GM18870 (cell line): Measurements from ENCODE around the gene SPRR1B.
"Not testable (repeated sequence)": the region's sequence is repeated elsewhere in the genome, so short reads cannot be mapped to it uniquely, and the experiment has no call there.

ENCODE experiments used
- ATAC-seq: cut with Tn5 transposase; IDR thresholded peaks from one replicate; pipeline ENCODE4 v1.9.1; 2021; ENCODE audit warnings: moderate library complexity; ENCODE audit not compliant: unreplicated experiment

SPRR1B gene

DNA sequence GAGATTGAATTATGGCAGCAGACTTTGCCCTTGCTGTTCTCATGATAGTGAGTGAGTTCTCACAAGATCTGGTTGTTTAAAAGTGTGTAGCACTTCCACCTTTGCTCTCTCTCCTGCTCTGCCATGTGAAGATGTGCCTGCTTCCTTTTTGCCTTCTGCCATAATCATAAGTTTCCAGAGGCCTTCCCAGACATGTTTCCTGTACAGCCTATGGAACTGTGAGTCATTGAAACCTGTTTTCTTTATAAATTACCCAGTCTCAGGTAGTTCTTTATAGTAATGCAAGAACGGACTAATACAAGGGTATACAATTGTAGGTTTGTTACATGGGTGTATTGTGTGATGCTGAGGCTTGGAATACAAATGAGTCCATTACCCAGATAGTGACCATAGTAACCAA is 4.2 kb downstream of the SPRR1B start:
- no peak for ATAC-seq

DNA sequence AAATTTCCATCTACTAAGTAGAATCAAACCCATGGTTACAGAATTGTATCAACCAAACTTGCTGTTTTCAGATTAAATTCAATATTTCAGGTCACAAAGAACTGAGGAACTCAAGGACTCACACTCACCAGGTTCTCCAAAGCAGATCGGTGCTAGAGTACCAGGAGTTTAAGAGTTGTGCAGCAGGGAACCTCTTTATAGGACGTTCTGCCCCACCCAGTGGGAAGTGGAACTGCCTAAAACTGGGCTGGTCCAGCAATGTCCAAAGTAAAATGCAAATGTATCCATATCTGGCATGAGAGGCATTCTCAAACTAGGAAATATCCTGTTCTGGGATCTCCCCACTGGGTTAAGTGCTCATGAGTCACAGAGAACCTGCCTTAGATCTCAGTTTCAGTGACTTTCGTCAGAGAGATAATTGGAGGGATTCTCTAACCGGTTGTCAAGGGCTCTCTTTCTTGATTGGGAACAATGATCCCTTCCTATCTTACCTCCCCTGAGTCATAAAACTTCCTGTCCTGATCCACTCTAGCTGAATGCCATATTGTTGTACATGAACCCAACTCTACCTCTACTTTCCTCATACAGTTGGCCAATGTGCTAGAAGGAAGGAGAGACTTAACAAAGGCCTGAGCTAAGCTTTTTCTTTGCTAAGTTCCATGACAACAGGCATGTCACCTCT is 10.1 kb downstream of the SPRR1B start, which contains the start of gene SPRR2D:
Gene SPRR2D (minus strand): TSS at position 171 of the 682 bp plus-strand sequence. CDS start 774 bp downstream, outside the sequence.
- ATAC-seq = no peak

DNA sequence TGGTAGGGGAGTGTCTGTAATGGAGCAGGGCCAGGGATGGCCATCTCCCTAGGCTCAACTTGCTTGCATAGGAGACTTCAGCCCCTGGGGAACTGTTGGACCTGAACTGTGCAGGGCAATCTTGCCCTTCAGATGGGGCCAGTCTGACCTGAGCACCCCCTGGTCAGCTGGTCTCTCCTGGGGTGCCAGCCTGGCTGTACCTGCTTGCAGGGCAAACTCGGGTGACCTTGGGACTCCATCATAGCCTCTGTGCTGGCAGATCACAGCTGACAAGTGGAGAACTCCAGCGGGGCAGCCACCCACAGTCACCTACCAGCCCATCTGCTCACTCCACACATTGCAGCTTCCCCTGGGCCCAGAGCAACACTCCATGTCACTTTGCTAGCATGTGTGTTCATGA is 18.2 kb downstream of the SPRR1B start:
- ATAC-seq = no peak

DNA sequence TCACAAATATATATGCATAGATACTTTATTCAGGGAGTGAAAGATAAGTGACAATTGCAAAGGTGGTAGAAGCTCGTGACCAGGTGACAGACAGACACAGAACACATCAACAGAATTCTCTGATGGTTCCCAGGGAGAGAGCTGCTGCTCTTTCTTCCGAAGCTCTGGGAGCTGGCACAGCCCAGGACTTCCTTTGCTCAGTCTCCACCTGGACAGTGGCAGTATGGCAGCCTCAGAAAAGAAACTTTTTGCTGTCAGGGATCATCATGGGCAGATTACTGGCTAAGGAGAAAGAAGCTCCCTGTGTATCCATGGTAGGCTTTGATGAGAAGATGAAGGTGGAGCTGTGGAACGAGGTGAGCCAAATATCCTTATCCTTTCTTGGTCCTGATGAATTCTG is 25.1 kb downstream of the SPRR1B start:
- not testable (repeated sequence) for ATAC-seq

DNA sequence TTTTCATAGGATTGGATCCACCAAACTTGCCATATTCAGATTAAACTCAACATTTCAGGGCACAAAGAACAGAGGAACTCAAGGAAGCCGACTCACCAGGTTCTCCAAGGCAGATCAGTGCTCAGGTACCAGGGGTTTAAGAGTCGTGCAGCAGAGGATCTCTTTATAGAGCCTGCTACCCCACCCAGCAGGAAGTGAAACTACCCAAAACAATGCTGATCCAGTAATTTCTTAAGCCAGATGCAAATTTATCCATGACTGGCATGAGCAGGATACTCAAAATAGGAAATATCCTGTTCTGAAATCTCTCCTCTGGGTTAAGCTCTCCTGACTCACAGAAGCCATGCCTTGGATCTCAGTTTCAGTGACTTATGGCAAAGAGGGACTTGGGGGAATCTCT is 26.4 kb downstream of the SPRR1B start, which contains the start of gene SPRR2A:
Gene SPRR2A (minus strand): TSS at position 138 of the 400 bp plus-strand sequence. CDS start 777 bp downstream, outside the sequence.
- no peak for ATAC-seq

DNA sequence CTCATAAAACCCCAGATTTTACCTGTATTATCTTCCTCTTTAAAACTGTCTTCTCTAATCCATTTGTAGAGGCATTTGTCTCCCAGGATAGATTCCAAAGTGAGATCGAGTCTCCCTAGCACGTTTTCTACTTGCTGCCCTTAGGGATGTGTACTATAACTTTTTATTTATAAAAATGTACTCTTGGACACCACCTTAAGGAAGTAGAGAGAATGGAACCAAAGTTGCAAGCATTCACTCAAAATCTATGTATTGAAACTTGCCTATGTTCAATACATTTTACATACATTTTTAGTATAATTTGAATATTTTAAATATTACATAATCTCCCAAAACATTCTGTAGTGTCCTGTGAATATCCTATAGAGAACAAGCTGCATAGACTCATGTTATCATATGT is 27.2 kb downstream of the SPRR1B start:
- ATAC-seq = no peak

DNA sequence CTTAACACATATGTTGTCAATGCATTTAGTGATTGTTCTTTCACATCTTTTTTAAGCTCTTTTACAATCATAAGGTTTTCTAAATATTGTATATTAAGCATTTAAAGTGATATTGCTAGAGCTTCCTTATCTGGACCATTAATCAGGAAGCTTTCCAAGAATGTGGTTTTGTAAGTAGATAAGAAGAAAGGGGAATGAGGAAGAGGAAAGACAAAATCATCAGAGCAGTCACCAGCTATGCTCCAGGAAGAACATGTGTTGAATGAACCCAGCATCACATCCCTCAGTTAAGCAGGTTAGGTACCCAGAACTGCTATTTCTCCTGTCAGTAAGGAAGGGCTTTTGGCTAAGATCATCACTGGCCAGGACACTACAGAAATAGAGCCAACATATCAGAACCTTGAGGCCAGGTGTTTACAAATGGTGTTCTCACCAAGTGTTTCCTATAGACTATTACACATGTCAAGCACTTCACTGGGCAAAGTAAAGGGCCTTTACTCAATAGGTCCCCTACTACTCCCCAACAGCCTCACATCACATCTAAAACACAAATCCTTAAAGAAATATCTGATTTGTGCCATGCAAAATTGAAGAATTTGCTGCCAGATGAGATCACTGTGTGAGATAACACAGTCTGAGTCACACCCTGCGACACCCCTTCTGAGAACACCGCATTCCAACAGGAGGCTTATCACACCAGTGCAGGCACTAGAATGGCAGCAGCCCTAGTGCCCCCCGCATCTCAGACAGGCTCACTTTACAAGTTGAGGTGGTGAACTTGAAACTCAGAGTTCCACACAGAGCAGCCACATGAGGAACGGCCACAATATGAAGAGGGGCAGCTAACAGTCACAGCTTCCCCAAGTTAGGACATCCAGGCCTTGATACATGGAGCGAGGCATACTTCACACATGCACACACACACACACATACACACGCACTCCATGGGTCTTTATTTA is 28.1 kb downstream of the SPRR1B start:
- no peak for ATAC-seq

DNA sequence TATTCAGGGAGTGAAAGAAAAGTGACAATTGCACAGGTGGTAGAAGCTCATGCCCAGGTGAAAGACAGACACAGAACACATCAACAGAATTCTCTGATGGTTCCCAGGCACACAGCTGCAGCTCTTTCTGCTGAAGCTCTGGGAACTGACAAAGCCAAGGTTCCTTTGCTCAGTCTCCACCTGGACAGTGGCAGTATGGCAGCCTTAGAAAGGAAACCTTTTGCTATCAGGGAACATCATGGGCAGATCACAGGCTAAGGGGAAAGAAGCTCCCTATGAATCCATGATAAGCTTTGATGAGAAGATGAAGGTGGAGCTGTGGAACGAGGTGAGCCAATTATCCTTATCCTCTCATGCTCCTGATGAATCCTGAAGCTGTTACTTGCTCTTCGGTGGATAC is 39.2 kb downstream of the SPRR1B start:
- no peak for ATAC-seq

DNA sequence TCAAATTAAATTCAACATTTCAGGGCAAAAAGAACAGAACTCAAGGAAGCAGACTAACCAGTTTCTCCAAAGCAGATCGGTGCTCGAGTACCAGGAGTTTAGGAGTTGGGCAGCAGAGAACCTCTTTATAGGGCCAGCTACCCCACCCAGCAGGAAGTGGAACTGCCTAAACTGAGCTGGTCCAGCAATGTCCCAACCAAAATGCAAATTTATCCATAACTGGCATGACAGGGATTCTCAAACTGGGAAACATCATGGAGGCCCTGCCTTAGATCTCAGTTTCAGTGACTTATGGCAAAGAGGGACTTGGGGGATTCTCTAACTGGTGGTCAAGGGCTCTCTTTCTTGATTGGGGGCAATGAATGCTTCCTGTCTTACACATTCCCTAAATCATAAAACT is 40.5 kb downstream of the SPRR1B start, which contains the start of gene SPRR2B:
Gene SPRR2B (minus strand): TSS at position 101 of the 400 bp plus-strand sequence. CDS start 772 bp downstream, outside the sequence.
- no peak for ATAC-seq

DNA sequence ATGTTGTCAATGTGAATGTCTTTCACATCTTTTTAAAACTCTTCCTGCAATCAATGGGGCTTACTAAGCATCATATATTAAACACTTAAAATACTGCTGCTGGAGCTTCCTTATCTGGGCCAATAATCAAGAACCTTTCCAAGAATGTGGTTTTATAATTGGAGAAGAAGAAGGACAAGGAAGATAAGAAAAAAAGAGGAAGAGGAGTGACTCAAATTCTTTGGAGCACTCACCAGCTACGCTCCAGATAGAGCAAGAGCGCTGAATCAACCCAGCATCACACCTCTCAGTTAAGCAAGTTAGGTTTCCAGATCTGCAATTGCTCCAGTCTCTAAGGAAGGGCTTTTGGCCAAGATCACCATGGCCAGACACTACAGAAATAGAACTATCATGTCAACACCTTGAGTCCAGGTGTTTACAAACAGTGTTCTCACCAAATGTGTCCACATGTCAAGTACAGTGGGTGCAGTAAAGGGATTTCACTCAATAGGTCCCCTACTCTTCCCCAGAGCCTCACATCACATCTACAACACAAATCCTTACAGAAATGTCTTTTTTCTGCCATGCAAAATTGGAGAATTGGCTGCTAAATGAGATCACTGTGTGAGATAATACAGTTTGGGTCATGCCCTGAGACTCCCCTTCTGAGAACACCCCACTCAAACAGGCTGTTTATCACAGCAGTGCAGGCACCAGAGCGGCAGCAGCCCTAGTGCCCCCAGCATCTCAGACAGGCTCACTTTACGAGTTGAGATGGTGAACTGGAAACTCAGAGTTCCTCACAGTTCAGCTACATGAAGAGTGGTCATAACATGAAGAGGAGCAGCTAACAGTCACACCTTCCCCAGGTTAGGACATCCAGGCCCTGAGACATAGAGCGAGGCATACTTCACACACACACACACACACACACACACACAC is 42.1 kb downstream of the SPRR1B start:
- no peak for ATAC-seq

DNA sequence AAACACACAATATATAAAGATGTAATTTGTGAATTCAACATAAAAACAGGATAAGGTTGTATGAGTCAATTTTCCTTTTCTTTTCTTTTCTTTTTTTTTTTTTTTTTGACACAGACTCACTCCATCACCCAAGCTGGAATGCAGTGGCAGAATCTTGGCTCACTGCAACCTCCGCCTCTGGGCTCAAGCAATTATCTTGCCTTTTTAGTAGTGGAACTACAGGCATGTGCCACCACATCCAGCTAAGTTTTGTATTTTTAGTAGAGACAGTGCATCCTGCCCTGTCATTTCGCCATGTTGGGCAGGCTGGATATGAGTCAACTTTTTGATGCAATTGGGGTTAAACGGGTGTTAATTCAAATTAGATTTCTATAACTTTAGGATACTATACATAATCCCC is 50.7 kb downstream of the SPRR1B start:
- ATAC-seq = no peak
